Mesothelial cell of epicardium (in vitro differentiated cells): ENCODE data around the gene LRIG3. TPM values are rescaled to one million over a fixed set of nuclear protein-coding genes. Genes with fewer than 3 reads are reported as not detected.
"Not testable (repeated sequence)": the region's sequence is repeated elsewhere in the genome, so short reads cannot be mapped to it uniquely, and the experiment has no call there.

Experiments
- DNase-seq, 2 experiments: peaks; one replicate each; pipeline ENCODE4 v3.0.0; 2021; ENCODE audit warnings: low spot score in 2 of 2; ENCODE audit not compliant: unreplicated experiment in 2 of 2
- H3K27ac Mint-ChIP-seq: 2 replicates; pipeline ENCODE4 v1.8.0; 2021; ENCODE audit warnings: mixed read lengths
- H3K27me3 Mint-ChIP-seq: 2 replicates; pipeline ENCODE4 v1.8.0; 2021; ENCODE audit warnings: low read depth, mixed read lengths
- H3K36me3 Mint-ChIP-seq: 2 replicates; pipeline ENCODE4 v1.8.0; 2021; ENCODE audit warnings: mixed read lengths
- H3K4me1 Mint-ChIP-seq: 2 replicates; pipeline ENCODE4 v1.8.0; 2021; ENCODE audit warnings: mixed read lengths
- H3K4me3 Mint-ChIP-seq: 2 replicates; pipeline ENCODE4 v1.8.0; 2021; ENCODE audit warnings: mild to moderate bottlenecking, moderate library complexity, mixed read lengths
- H3K9me3 Mint-ChIP-seq: 2 replicates; pipeline ENCODE4 v1.8.0; 2021; ENCODE audit warnings: mixed read lengths
- CTCF ChIP-seq: fragments of 200-600 bp; sonication (generic); IDR thresholded peaks from one replicate; pipeline ENCODE4 v1.5.0; 2021; ENCODE audit warnings: antibody characterized with exemption; ENCODE audit not compliant: unreplicated experiment
- total RNA-seq: library from RNA; stranded (reverse); gene quantifications from 3 replicates; pipeline ENCODE4 v1.2.1, GENCODE V29; 2021

LRIG3 gene
- total RNA-seq, 1 donor from 2014 or later = 20.3 TPM

- Mint-ChIP-seq H3K4me1 (no peaks in the 10 kb centered on the region), H3K9me3 (peaks cover 10% of the 10 kb centered on the region), H3K4me3 (no peak overlapping the region), H3K27ac (no peak overlapping the region), H3K36me3 (no peaks in the 10 kb centered on the region), H3K27me3 (peaks cover 1% of the 10 kb centered on the region)
- no peak for TF ChIP-seq CTCF
- DNase-seq = no peak
Measured at GRCh38 chr12:58954002-58954401, 33.7 kb upstream of the LRIG3 start.

GRCh38 chr12:58950739-58951100 is 30.4 kb upstream of the LRIG3 start:
- H3K27me3 Mint-ChIP-seq = peaks cover 1% of the 10 kb centered on the region
- TF ChIP-seq CTCF = no peak
- H3K4me1 Mint-ChIP-seq = no peaks in the 10 kb centered on the region
- no peak overlapping the region for H3K27ac Mint-ChIP-seq
- H3K4me3 Mint-ChIP-seq = no peak overlapping the region
- peaks cover 4% of the 10 kb centered on the region for H3K36me3 Mint-ChIP-seq
- DNase-seq = no peak
- peaks cover 32% of the 10 kb centered on the region for H3K9me3 Mint-ChIP-seq

GRCh38 chr12:58949954-58950738 is 29.8 kb upstream of the LRIG3 start:
- not testable (repeated sequence) for H3K27me3 Mint-ChIP-seq, H3K36me3 Mint-ChIP-seq, H3K4me3 Mint-ChIP-seq, H3K27ac Mint-ChIP-seq, DNase-seq, H3K4me1 Mint-ChIP-seq
- H3K9me3 Mint-ChIP-seq = peaks cover 32% of the 10 kb centered on the region

- Mint-ChIP-seq H3K36me3 (peaks cover 4% of the 10 kb centered on the region), H3K9me3 (peaks cover 13% of the 10 kb centered on the region), H3K4me1 (peaks cover 2% of the 10 kb centered on the region), H3K4me3 (no peak overlapping the region), H3K27ac (no peak overlapping the region), H3K27me3 (no peaks in the 10 kb centered on the region)
- TF ChIP-seq CTCF = no peak
- no peak for DNase-seq
Measured at GRCh38 chr12:58943079-58943478, 22.8 kb upstream of the LRIG3 start.

- no peaks in the 10 kb centered on the region for H3K27me3 Mint-ChIP-seq
- no peak for TF ChIP-seq CTCF
- peaks cover 8% of the 10 kb centered on the region for H3K9me3 Mint-ChIP-seq
- DNase-seq = no peak
- H3K4me3 Mint-ChIP-seq = no peak overlapping the region
- H3K27ac Mint-ChIP-seq = no peak overlapping the region
- peaks cover 2% of the 10 kb centered on the region for H3K4me1 Mint-ChIP-seq
- peaks cover 4% of the 10 kb centered on the region for H3K36me3 Mint-ChIP-seq
Measured at GRCh38 chr12:58942345-58942744, 22.0 kb upstream of the LRIG3 start.

GRCh38 chr12:58939399-58940100 is 19.2 kb upstream of the LRIG3 start:
- Mint-ChIP-seq H3K4me3 (no peak overlapping the region), H3K4me1 (peaks cover 2% of the 10 kb centered on the region), H3K27ac (no peak overlapping the region), H3K9me3 (no peaks in the 10 kb centered on the region), H3K36me3 (no peaks in the 10 kb centered on the region), H3K27me3 (no peaks in the 10 kb centered on the region)
- DNase-seq = no peak
- no peak for TF ChIP-seq CTCF
